Measurements from ENCODE around the gene PHETA1.

DNA sequence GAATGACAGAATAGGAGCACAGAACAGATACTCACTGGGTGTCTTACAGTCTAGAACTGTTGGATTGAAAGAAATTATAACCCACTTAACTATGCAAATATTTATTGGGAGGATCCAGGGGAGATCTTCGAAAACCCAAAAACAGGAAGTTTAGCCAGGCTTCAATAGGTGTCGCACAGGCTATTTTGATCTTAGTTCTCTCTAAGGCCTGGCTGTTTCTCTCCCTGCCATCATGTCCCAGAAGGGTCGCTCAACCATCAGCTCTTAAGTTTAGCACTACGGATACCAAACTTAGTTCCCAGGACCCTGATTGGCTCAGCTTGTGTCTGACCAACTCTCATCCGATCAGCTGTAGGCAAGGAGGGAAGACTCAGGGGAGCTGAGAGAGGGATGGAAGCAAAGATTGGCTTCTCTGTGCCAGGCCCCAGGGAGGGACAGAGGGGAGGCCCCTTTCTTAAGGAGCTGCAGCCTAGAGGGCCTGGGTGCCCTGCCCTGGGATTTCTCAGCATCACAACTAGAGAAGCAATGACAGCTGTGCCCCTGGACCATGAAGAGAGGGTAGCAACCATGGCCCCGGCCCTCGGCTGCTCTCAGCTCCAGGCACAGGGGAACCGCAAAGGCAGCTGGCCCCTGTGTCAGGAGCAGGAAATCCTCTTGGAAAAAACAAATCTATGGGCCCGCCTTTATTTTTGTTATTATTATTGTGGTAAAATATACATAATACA lies 13.5 kb downstream of the PHETA1 start:
- TF ChIP-seq EZH2 (IDR thresholded peaks at IDR 0.05; ENCODE audit: insufficient read depth, poor library complexity, severe bottlenecking) (no peak), EZH2phosphoT487 (IDR thresholded peaks at IDR 0.05; ENCODE audit: insufficient read depth, low read depth) (no peak)

Measured in GM23248 (cell line).